ENCODE measurements around the gene CCDC88C.
"Not testable (repeated sequence)": the region's sequence is repeated elsewhere in the genome, so short reads cannot be mapped to it uniquely, and the experiment has no call there.

Gene CCDC88C

GRCh38 chr14:91418387-91419043 is 895 bp upstream of the CCDC88C start:
- DNase-seq (ENCODE audit: low spot score) = peak; percentile 86

GRCh38 chr14:91417983-91418386 is 365 bp upstream of the CCDC88C start:
- DNase-seq (ENCODE audit: low spot score) = peak; percentile 59

GRCh38 chr14:91416744-91417119 is 888 bp downstream of the CCDC88C start:
- no peak for DNase-seq (ENCODE audit: low spot score)

- DNase-seq (ENCODE audit: low spot score) = peak; percentile 74
Observed at GRCh38 chr14:91415794-91416743, 1.6 kb downstream of the CCDC88C start.

- no peak for DNase-seq (ENCODE audit: low spot score)
Observed at GRCh38 chr14:91414475-91414833, 3.2 kb downstream of the CCDC88C start.

GRCh38 chr14:91413547-91414474 is 3.8 kb downstream of the CCDC88C start:
- DNase-seq (ENCODE audit: low spot score) = no peak

- no peak for DNase-seq (ENCODE audit: low spot score)
Observed at GRCh38 chr14:91412939-91413338, 4.7 kb downstream of the CCDC88C start.

- DNase-seq (ENCODE audit: low spot score) = no peak
Observed at GRCh38 chr14:91410771-91411536, 6.7 kb downstream of the CCDC88C start.

- peak; percentile 72 for DNase-seq (ENCODE audit: low spot score)
Observed at GRCh38 chr14:91409928-91410718, 7.5 kb downstream of the CCDC88C start.

GRCh38 chr14:91409240-91409639 is 8.4 kb downstream of the CCDC88C start:
- not testable (repeated sequence) for DNase-seq (ENCODE audit: low spot score)

GRCh38 chr14:91406982-91407381 is 10.6 kb downstream of the CCDC88C start:
- no peak for DNase-seq (ENCODE audit: low spot score)

- DNase-seq (ENCODE audit: low spot score) = no peak
Observed at GRCh38 chr14:91406451-91406850, 11.2 kb downstream of the CCDC88C start.

- DNase-seq (ENCODE audit: low spot score) = no peak
Observed at GRCh38 chr14:91405724-91406435, 11.7 kb downstream of the CCDC88C start.

- DNase-seq (ENCODE audit: low spot score) = peak; percentile 60
Observed at GRCh38 chr14:91405241-91405721, 12.3 kb downstream of the CCDC88C start.

GRCh38 chr14:91402771-91403600 is 14.6 kb downstream of the CCDC88C start:
- DNase-seq (ENCODE audit: low spot score) = no peak

GRCh38 chr14:91402348-91402747 is 15.3 kb downstream of the CCDC88C start:
- DNase-seq (ENCODE audit: low spot score) = no peak

GRCh38 chr14:91401751-91402150 is 15.9 kb downstream of the CCDC88C start:
- no peak for DNase-seq (ENCODE audit: low spot score)

GRCh38 chr14:91400696-91401095 is 16.9 kb downstream of the CCDC88C start:
- no peak for DNase-seq (ENCODE audit: low spot score)
